GM19463 (cell line): ENCODE measurements around the gene MAEA.

ENCODE experiments used
- ATAC-seq: cut with Tn5 transposase; IDR thresholded peaks from one replicate; pipeline ENCODE4 v1.9.1; 2021; ENCODE audit warnings: mild to moderate bottlenecking, moderate library complexity; ENCODE audit not compliant: unreplicated experiment

The MAEA gene

DNA sequence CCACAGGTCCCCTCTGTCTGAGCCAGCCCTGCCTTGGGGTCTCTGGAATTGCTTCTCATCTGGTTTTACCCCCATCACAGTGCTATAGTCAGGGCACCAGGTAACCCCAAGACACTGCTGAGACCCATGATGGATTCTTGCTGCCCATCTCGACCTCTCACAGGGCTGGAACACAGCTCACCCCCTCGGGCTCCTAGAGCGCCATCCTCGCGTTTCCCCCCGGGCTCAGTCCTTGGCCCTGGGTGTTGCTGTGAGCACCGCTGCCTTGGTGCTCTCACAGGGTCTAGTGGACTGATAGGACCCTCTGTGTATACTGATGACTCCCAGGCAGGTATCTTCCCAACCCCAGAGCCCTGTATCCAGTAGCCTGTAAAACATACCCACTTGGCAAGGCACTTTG is 8.8 kb downstream of the MAEA start:
- ATAC-seq, result no peak

DNA sequence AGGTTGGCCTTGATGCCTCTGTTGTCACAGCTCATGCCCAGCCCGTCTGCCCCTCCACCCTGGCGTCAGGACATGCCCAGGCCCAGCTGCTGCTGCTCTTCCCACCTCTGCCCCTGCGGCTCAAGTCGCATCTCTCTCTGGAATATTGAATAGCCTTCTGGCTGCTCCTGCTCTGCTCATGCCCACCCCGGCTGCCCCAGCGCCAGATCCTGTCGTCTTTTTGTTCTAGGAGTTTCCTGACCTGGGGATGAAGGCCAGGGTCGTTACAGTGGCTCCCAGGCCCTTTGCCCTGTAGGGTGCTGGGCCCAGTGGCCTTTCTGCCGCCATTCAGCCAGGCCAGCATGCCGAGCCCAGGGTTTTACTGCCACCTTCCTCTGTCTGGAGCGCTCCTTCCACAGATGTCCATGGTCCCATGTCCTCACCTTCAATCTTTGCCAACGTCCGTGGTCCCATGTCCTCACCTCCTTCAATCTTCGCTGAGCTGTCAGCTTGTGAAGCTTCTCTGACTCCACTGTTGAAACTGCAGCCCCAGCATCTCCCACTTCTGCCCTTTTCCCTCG is 9.7 kb downstream of the MAEA start:
- no peak for ATAC-seq

DNA sequence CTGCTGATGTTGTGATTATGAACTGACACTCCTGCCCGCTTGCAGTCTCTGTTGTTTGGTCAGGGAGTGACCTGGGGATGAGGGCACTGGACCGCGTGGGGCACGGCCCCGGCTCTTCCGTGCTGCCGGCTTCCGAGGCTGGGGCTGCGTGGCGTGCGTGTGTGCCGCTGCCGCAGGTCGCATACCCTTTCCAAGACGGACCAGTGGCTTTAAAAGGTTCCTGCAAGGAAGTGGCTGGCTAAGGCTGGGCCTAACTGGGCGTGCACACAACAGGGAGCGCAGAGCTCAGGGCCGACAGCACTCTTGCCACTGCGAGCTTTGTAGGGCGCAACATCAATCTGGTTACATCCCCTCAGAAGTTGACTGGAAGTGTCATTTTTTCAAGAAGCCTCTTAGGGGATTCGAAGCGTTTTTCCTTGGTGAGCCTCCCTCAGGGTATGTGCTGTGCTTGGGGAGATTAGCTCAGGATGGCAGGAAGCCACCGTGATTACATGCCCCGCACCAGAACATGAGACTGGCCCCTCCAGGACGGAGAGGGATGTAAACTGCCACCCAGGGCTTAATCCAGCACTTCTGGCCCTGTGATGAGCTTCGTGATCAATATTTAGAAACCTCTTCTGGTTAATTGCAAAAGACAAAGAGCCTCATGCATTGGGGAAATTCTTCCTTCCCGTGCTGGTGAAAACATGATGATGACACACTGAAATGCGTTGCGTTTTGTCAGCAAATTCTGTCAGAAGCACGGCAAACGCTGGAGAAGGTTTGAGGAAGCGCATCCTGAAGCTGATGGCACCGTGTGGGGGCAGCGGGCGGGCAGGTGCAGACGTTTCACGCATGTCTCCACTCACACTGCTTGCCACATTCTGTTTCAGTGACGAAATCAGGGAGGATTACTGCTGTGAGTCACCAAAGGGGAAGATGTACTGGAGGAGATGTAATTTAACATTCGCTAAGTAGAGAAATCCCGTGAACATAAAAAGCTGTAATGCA is 11.1 kb downstream of the MAEA start:
- ATAC-seq, result no peak

DNA sequence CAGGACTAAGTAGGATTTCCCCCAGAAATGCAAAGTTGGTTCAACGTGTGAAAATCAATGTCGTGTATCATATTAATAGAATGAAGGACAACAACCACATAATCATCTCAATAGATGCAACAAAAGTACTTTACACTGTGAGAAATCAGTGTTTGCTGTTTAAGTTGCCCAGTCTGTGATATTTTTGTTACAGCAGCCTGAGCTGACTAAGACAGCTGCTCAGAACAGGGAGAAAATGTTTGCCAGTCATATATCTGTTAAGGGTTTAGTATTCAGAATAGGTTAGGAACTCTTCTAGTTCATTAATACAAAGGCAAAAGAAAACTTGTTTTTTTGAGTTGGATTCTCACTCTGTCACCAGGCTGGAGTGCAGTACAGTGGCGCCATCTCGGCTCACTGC is 12.5 kb downstream of the MAEA start:
- no peak for ATAC-seq

DNA sequence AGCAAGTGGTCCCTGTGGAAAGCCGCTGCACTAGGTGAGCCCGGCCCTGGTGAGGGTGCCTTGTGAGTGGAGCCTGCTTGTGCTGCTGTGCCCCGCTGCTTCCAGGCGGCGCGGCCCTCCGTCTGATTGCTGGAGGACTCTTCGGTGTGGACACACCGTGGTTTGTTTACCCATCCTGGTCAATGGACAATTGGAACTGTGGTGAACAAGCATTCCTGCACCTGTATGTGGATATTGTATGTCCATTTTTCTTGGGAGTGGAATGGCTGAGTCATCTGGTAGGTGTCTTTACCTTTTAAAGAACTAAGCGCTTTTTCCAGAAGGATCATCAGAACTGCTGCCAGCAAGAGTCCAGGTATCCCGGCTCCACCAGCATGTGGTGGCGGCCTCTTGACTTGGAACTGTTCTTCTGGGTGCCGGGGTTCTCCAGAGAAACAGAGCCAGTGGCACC is 15.6 kb downstream of the MAEA start:
- ATAC-seq, result no peak

DNA sequence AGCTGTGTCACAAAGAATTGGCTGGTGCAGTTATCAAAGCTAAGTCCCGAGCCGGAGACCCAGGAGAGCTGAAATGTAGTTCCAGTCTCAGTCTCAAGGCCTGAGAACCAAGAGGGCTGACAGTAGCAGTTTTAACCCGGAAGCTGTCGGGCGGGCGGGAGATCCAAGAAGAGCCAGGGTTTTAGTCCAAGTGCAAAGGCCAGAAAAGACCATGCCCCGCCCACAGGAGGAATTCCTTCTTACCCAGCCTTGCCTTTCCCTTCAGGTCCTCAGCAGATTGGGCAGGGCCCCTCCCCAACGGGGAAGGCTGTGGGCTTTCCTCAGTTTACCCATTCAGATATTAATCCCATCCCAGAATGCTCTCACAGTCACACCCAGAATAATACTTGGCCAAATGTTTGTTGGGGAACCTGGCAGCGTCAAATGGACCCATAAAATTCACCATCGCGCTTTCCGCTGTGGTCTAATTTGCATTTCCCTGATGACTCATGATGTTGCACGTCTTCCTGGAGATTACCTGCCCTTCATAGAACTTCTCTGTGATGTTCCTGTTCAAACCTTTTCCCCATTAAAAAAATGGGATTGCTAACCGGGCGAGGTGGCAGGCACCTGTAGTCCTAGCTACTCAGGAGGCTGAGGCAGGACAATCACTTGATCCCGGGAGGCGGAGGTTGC is 16.2 kb downstream of the MAEA start:
- no peak for ATAC-seq

DNA sequence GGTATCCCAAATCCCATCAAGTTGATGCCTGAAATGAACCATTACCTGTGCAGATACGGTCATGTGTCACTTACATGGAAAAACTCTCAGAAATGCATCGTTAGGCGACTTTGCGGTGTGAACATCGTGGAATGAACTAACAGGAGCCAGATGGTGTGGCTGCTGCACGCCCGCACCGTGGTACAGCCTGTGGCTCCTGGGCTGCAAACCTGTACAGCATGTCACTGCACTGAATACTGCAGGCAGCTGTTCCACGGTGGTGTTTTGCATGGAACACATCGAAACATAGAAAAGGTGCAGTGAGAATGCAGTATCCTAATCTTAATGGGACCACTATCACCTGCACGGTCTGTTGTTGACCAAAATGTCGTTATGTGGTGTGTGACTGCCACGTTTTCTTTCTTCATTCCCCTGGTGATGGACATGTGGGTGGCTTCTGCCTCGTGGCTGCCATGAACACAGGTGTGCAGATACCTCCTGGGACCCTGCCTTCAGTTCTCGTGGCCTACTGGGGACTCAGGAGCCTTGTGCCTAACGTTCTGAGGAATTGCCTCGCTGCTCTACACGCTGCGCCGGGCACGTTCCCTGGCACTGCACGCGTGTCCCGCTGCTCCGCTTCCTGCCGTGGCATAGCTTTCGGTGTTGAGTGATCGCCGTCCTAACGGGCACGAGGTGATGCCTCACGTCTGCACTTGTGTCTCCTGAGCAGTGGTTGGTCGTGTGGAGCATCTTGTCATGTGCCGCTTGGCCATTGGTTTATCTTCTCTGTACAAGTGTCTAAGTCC is 18.5 kb downstream of the MAEA start:
- no peak for ATAC-seq

DNA sequence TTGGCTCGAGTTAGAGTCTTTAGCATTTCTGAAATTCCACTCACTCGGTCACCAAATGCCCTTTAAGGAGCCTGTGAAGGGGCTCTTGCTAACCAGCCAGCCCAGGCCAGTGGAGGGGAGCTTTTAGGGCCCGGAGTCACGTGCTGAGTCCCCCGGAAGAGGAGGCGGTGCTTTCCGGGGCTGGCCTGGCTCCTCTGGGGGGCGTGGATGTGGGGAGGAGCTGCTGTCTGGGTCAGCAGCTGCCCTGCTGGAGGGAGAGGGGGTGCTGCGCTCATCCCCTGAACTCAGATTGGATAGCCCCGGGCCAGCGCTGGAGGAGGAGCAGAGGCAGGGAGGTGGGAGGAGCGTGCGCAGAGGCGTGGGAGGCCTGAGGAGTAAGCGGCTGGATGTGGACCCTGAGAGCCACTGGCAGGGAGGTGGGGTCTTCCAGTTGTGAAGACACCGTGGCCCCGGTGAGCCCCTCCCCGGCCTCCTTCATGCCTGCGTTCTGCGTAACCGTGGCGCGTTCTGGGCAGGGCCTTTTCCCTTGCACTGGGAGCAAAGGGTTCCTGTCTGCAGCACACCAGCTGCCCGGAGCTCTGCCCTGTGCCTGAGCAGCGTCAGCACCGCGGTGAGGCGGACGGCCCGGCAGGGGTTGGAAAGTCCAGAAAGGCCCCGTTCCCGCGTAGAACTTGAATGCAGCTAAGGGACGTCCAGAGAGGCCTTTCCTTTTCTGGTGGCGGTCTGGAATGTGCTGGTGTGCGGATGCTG is 19.7 kb downstream of the MAEA start:
- ATAC-seq, result peak; percentile 96

DNA sequence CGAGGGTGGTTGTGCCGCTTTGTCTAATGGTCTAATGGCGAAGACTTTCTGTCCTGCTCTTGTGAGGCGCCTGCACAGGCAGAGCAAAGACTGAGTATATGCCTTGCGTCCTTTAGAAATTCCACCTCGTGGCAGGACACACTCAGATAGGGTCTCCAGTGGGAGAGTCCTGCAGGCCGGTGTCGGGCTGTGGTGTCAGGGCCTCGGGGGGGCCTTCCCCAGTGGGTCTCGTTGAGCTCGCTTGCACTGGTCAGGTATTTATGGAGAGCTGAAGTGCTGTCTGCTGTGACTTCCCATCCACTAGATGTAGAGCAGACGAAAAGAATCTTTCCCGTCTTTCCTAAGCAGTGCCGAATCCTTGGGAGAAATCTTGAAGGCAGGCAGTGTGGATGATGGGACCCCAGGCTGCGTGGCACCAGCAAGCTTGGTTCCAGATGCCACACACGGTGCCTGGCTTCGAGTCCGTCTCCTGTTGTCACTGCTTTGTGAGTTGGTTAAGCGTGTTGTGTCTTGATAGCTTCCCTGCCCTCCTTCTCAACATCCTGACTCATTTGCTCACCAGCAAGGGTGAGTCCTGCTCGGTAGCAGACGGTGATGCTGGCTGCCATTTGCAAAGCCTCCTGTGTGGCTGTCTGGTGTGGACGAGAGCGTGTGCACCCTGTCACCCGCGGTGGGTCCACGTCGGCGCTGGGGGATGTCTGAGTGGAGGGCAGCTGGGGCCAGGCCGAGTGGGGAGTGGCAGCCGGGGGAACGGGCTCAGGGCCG is 20.5 kb downstream of the MAEA start:
- no peak for ATAC-seq

DNA sequence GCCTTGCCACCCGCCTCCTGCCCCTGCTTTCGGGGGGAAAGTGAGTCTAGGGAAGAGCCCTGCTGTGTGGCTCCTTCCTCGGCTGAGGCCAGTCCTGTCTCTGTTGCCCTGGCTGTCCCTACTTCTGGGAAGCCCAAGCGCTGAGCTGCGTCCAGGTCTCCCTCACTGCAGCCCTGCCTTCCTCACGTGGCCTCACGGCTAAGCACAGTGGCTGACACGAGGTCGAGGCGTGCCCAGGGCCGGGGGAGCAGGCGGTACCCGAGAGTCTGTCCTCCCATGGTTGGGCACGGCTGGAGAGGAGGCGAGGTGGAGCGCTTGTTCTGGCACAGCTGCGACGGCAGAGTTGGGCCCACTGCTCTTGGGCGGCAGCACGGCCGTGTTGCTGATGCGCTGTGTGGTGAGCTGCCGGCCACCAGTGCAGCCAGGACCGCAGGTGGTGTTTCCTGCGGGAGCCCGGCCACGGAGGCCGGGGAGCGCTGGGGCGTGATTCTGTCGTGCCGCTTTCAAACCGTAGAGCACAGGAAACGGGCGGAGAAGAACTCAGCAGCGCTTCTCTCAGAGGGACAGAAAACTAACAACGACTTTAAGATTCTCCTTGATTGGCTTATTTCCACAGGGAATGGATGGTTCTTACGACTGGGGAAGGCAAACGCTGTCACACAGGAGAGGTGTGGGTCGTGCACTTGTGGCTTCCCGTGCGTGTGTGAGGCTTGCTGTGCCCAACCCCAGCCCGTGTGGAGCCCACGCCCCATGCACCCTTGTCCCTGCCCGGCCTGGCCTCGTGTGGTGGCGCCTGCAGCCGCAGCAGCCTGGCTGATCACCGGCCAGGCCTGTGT is 21.3 kb downstream of the MAEA start:
- no peak for ATAC-seq

DNA sequence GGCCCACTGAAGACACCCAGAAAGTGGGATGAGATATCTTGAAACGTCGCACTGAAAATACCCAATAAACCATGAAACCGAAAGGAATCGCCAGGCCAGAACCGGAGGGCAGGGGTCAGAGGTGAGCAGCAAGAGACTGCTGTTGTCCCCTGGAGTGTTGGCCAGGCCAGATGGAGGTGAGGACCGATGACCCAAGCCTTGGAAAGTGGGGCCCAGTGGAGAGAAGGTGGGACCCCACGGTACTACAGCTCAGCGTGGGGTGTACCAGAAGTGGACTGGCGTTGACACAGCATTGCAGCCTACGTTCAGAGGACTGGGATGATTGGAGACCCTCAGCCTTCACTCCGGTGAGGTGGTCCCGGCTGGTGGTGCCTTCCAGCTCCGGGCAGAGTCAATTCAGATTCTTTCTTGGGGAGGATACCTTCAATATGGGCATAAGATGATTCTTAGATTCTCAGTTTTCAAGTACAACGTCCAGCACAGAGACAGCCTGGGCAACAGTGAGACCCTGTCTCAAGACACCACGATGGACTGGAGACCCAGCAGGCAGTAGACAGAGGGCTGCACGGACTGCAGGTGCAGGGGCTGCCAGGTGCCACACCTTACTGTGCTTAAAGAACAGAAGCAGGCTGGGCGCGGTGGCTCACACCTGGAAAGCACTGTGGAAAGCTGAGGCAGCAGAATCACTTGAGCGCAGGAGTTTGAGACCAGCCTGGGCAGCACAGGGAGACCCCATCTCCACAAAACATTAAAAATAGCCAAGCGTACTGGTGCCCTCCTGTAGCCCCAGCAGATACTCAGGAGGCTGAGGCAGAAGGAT is 23.3 kb downstream of the MAEA start:
- ATAC-seq, result no peak

DNA sequence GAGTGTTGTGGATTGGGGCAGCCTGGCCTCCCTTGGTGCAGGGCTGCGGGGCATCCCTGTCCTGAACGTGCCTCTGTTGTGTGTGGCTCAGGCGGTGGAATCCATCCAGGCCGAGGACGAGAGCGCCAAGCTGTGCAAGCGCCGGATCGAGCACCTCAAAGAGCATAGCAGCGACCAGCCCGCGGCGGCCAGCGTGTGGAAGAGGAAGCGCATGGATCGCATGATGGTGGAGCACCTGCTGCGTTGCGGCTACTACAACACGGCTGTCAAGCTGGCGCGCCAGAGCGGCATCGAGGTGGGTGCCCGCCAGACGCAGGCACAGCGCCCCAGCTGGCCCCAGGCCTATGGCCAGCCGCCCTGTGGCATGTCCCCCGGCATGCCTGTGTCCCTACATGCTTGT is 25.6 kb downstream of the MAEA start:
- no peak for ATAC-seq

DNA sequence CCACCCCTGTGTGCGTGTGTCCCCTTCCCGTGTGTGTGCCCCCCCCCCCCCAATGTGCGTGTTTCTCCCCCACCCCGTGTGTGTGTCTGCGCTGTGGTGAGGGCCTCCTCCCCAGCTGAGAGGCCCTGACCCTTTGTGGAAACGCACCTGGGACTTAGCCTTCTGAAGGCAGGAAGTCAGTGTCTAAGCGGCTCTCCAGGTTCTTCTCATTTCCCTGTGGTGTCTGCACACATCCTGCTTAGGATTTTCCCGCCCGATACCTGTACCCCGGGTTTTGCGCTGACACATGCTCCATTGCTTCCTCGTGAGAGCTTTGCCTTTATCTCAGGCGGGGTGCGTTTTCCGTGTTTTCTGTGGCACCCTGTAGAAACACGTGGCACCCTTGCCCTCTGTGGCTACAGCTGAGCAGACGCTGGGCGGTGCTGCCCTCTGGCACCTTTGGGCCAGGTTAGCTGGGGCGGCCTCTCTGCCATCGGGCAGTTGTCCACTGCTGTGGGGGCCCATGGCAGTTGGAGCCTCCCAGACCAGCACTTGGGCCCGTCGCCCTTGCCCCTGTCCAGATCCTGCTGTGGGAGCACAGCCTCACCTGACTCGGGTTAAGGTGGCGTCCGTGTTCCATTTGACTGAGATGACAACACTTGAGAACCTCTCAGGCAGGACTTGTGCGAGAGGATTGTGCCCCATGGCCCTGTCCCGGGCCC is 26.3 kb downstream of the MAEA start:
- no peak for ATAC-seq

DNA sequence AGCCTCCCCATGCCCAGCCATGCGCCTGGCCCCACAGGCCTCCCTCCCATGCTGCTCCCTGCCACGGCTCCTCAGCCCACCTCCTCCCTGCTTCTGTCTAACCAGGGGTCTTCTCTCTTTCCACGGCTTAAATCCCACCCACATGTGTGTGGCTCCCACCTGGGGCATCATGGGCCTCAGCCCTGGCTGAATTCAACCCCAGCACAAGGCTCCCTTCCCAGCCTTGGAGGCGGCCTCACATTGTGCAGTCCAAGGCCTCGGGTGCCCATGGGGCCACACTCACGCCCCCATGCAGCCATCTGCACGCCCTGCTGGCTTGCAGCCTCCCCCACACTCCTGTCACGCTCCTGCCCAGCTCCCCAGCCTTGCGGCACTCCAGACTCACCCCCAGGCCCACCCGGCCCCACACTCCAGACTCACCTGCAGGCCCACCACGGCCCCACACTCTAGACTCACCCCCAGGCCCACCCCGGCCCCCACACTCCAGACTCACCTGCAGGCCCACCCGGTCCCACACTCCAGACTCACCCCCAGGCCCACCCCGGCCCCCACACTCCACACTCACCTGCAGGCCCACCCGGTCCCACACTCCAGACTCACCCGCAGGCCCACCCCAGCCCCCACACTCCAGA is 27.0 kb downstream of the MAEA start:
- ATAC-seq, result no peak

DNA sequence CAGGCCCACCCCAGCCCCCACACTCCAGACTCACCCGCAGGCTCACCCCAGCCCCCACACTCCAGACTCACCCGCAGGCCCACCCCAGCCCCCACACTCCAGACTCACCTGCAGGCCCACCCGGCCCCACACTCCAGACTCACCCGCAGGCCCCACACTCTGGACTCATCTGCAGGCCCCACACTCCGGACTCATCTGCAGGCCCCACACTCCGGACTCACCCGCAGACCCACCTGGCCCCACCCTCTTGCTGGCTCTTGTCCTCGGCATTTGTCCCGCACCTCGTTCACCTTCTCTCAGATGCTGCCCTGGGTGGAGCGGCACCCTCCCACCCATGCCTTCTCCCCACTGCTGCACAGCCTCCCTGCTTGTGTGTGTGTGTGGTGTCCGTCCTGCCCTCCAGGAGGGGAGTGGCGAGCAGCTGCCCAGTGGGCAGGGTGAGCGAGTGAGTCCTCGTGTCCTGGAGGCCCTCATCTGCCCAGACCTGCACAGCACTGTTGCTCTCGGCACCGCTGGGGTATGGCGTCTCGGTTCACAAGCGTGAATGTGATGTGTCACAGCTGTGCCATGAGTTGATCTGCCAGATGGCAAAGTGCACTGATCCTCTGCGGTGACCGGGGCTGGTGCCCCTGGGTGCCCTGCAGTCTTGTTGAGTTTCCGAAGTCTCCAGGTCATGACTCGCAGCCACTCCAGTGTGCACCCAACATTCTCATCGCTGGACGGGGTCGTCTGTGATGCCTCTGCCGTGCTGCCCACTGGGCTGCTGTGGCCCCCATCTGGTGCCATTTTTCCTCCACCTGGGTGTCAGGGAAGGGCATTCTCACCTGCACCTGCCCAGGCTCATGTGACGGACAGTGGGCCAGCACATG is 27.7 kb downstream of the MAEA start:
- no peak for ATAC-seq

DNA sequence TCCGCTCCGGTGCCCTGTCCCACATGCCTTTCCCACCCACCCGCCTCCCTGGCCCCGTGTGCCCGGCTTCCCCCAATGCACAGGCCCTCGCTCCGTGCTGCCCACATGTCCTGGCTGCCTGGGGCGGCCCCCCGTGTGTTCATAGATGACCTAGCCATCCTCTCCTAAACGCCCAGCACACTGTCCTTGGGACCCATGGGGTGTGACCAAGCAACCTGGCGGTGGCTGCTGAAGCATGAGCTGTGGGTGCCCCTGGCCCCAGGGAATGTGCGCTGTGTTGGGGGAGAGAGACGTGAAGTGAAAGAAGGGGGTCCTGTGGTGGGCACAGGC is 28.3 kb downstream of the MAEA start:
- ATAC-seq, result no peak
